Common myeloid progenitor, CD34-positive (primary cell): ENCODE measurements around the gene SERTM1.

Experiments used
- CTCF ChIA-PET: fragments of 350-600 bp; sonication (Branson Sonifier 250); formaldehyde crosslinking; loops from one replicate; lab custom pipeline; 2021; ENCODE audit warnings: antibody characterized with exemption; lab: Charles Lee
- POLR2A ChIA-PET: fragments of 350-600 bp; sonication (Branson Sonifier 250); formaldehyde crosslinking; loops from one replicate; lab custom pipeline; 2021; ENCODE audit warnings: antibody characterized with exemption; lab: Charles Lee
- DNase-seq, 3 donors: peaks; one replicate each; pipeline versions ENCODE4 v3.0.0 to v3.0.0-alpha.2; 2013
- H3K27ac ChIP-seq, 2 experiments: 1 replicate in 1 of 2; 2 replicates in 1 of 2; pipeline ENCODE4 v1.7.0; 2013; ENCODE audit warnings: inconsistent platforms in 2 of 2, low read length in 2 of 2, mild to moderate bottlenecking in 2 of 2, low read depth in 1 of 2, moderate library complexity in 1 of 2; ENCODE audit not compliant: severe bottlenecking in 2 of 2, insufficient read depth in 1 of 2, poor library complexity in 1 of 2
- H3K27me3 ChIP-seq, 5 experiments: replicated peaks in 2 of 5; 1 replicate in 3 of 5; 2 replicates in 2 of 5; pipeline versions ENCODE4 v1.6.1 to v1.7.0; 2013; ENCODE audit warnings: low read length in 4 of 5, mild to moderate bottlenecking in 2 of 5, moderate library complexity in 2 of 5, inconsistent platforms in 1 of 5; ENCODE audit not compliant: insufficient read depth in 5 of 5, control insufficient read depth in 4 of 5
- H3K36me3 ChIP-seq, 4 experiments: 1 replicate in 2 of 4; 2 replicates in 2 of 4; pipeline versions ENCODE4 v1.6.1 to v1.7.0; 2013; ENCODE audit warnings: low read length in 3 of 4, control low read depth in 1 of 4, mild to moderate bottlenecking in 1 of 4; ENCODE audit not compliant: control insufficient read depth in 4 of 4, insufficient read depth in 4 of 4
- H3K4me1 ChIP-seq, 4 experiments: 1 replicate in 3 of 4; 2 replicates in 1 of 4; pipeline versions ENCODE4 v1.6.1 to v1.7.1; 2013; ENCODE audit warnings: low read length in 3 of 4, mild to moderate bottlenecking in 3 of 4, control low read depth in 1 of 4, inconsistent platforms in 1 of 4, moderate library complexity in 1 of 4; ENCODE audit not compliant: control insufficient read depth in 4 of 4, insufficient read depth in 4 of 4; ENCODE audit errors: control extremely low read depth in 1 of 4
- H3K4me3 ChIP-seq, 7 experiments: 1 replicate in 4 of 7; 2 replicates in 3 of 7; pipeline versions ENCODE4 v1.5.1 to v1.7.0; 2013; ENCODE audit warnings: mild to moderate bottlenecking in 7 of 7, low read length in 6 of 7, moderate library complexity in 6 of 7, inconsistent platforms in 2 of 7, low read depth in 2 of 7, control low read depth in 1 of 7; ENCODE audit not compliant: insufficient read depth in 4 of 7, control insufficient read depth in 1 of 7; ENCODE audit errors: extremely low read depth in 1 of 7
- H3K9me3 ChIP-seq, 5 experiments: 1 replicate in 4 of 5; 2 replicates in 1 of 5; pipeline versions ENCODE4 v1.6.1 to v1.7.1; 2013; ENCODE audit warnings: low read length in 4 of 5, mild to moderate bottlenecking in 2 of 5, inconsistent platforms in 1 of 5, low read depth in 1 of 5, moderate library complexity in 1 of 5; ENCODE audit not compliant: control insufficient read depth in 4 of 5, insufficient read depth in 2 of 5; ENCODE audit errors: control extremely low read depth in 1 of 5
- WGBS: methylation state at CpG from one replicate; pipeline ENCODE4 v1.1.5; 2013; ENCODE audit not compliant: insufficient coverage; 5-methylcytosine and 5-hydroxymethylcytosine counted together

The SERTM1 gene

GRCh38 chr13:36745436-36745835 lies 71.6 kb downstream of the SERTM1 start:
- Histone ChIP-seq H3K4me1 (no peaks in the 10 kb centered on the region), H3K4me3 (no peak overlapping the region), H3K36me3 (no peaks in the 10 kb centered on the region), H3K27ac (no peak overlapping the region), H3K9me3 (no peaks in the 10 kb centered on the region), H3K27me3 (no peaks in the 10 kb centered on the region)
- WGBS: 100% methylated on average over 2 of the region's 3 CpGs
- POLR2A ChIA-PET: interaction anchor here (1.2 kb wide), 1 partner anchor 238 kb away, joined by 3 read pairs; no protein-coding TSS in a partner anchor
- no peak for DNase-seq
- CTCF ChIA-PET: interaction anchor here (1.3 to 1.8 kb wide), 3 partner anchors 9 to 290 kb away, joined by 3 to 8 read pairs (median 5); no protein-coding TSS in a partner anchor

DNA sequence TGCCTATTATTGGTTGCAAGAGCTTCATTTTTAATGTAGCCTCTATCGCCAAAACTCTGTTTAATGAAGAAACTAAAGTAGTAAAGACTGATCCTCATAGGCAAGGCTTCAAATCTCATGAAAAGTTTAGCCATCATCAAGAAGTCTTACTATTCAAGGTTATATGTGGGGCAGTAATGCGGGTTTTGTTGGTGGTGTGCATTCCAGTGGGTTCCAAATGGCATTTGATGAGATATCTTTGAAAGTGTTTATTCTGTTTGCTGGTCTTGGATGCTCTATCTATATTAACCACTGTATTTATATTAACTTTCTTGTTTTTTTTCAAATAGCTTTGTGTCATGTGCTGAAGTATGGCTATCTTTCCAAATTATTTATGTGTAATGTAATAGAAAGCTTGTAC lies 72.2 kb downstream of the SERTM1 start:
- 100% methylated on average over 1 of the region's 2 CpGs for WGBS

More for the DNA sequence above, 72.2 kb downstream of the SERTM1 start:
- H3K27me3 ChIP-seq: no peaks in the 10 kb centered on the region
- no peak overlapping the region for H3K4me3 ChIP-seq
- H3K36me3 ChIP-seq: no peaks in the 10 kb centered on the region
- no peak overlapping the region for H3K27ac ChIP-seq
- DNase-seq: no peak
- H3K9me3 ChIP-seq: peaks cover 0 to 2% (median 0%) of the 10 kb centered on the region in 5 experiments
- CTCF ChIA-PET: interaction anchor here (1.3 to 1.8 kb wide), 2 partner anchors 9 to 15 kb away, joined by 3 to 8 read pairs; no protein-coding TSS in a partner anchor
- no peaks in the 10 kb centered on the region for H3K4me1 ChIP-seq
- POLR2A ChIA-PET: no interaction called here
